Endodermal cell (in vitro differentiated cells): ENCODE measurements around the gene CYB5R3. TPM values are rescaled to one million over a fixed set of nuclear protein-coding genes. Genes with fewer than 3 reads are reported as not detected.
"Not testable (repeated sequence)": the region's sequence is repeated elsewhere in the genome, so short reads cannot be mapped to it uniquely, and the experiment has no call there.

Source experiments
- DNase-seq: peaks from one replicate; pipeline ENCODE4 v3.0.0-alpha.2; 2017
- H3K27ac ChIP-seq: 2 replicates; pipeline ENCODE4 v1.5.1; 2013; ENCODE audit warnings: mild to moderate bottlenecking, low read depth, low read length, moderate library complexity
- H3K27me3 ChIP-seq: 2 replicates; pipeline ENCODE4 v1.6.1; 2013; ENCODE audit warnings: mild to moderate bottlenecking, low read length, moderate library complexity; ENCODE audit not compliant: insufficient read depth, control insufficient read depth, poor library complexity, severe bottlenecking
- H3K36me3 ChIP-seq: 2 replicates; pipeline ENCODE4 v1.7.0; 2013; ENCODE audit warnings: mild to moderate bottlenecking, low read length, moderate library complexity; ENCODE audit not compliant: control insufficient read depth, insufficient read depth
- H3K4me1 ChIP-seq: one replicate; pipeline ENCODE4 v1.7.0; 2013; ENCODE audit warnings: low read length; ENCODE audit not compliant: control insufficient read depth, insufficient read depth
- H3K4me3 ChIP-seq: 2 replicates; pipeline ENCODE4 v1.5.1; 2013; ENCODE audit warnings: mild to moderate bottlenecking, low read length, moderate library complexity
- H3K9ac ChIP-seq: 2 replicates; pipeline ENCODE4 v1.6.1; 2013; ENCODE audit warnings: mild to moderate bottlenecking, low read length, moderate library complexity; ENCODE audit not compliant: poor library complexity, severe bottlenecking; ENCODE audit errors: extremely low read depth
- H3K9me3 ChIP-seq: 2 replicates; pipeline ENCODE4 v1.6.1; 2013; ENCODE audit warnings: mild to moderate bottlenecking, low read length, moderate library complexity; ENCODE audit not compliant: control insufficient read depth
- H3K27ac Mint-ChIP-seq: 2 replicates; pipeline ENCODE4 v1.8.0; 2020; ENCODE audit warnings: mixed read lengths
- H3K27me3 Mint-ChIP-seq: 2 replicates; pipeline ENCODE4 v1.8.0; 2021; ENCODE audit warnings: mild to moderate bottlenecking, mixed read lengths; ENCODE audit not compliant: insufficient read depth
- H3K36me3 Mint-ChIP-seq: 2 replicates; pipeline ENCODE4 v1.8.0; 2020; ENCODE audit warnings: low read depth, mixed read lengths
- H3K4me1 Mint-ChIP-seq: 2 replicates; pipeline ENCODE4 v1.8.0; 2020; ENCODE audit warnings: mixed read lengths
- H3K4me3 Mint-ChIP-seq: 2 replicates; pipeline ENCODE4 v1.8.0; 2020; ENCODE audit warnings: mild to moderate bottlenecking, moderate library complexity, mixed read lengths
- H3K9me3 Mint-ChIP-seq: 2 replicates; pipeline ENCODE4 v1.8.0; 2020; ENCODE audit warnings: mild to moderate bottlenecking, mixed read lengths
- CTCF ChIP-seq: fragments of 200-600 bp; sonication (generic); conservative IDR thresholded peaks from 2 replicates; pipeline ENCODE4 v1.5.0; 2021; ENCODE audit warnings: antibody characterized with exemption, mild to moderate bottlenecking
- WGBS, 2 experiments: methylation state at CpG; one replicate each; pipeline versions ENCODE4 v1.1.5 to v1.1.7; 2013; ENCODE audit warnings: missing lambda C conversion rate in 2 of 2, mixed read lengths in 1 of 2; ENCODE audit not compliant: insufficient coverage in 1 of 2, insufficient read length in 1 of 2; 5-methylcytosine and 5-hydroxymethylcytosine counted together
- total RNA-seq, 2 donors: library from RNA; stranded (reverse); fragmentation: NEBNext Ultra II Directional in 1 of 2; extraction: Animal tissue kit (Norgen Biotek cat#: 25700) in 1 of 2; gene quantifications; 2 replicates in 1 of 2; 3 replicates in 1 of 2; pipeline ENCODE4 v1.2.1, GENCODE V29; 2021

The CYB5R3 gene
- total RNA-seq, 2 donors from 2014 or later, result 89.5 to 92.4 TPM

DNA sequence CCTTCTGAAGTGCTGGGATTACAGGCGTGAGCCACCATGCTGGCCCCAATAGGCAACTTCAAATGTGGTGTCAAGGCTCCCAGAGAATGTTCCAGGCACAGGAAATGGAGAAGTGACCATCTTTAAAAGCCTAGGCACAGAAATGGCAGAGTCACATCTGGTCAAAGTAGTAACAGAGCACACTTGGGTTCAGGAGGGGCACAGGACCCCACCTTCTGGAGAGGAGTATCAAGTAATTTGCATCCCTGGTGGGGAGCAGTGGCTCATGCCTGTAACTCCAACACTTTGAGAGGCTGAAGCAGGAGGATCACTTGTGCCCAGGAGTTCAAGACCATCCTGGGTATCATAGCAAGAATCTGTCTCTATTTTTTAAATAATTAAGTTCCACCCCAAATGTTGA lies 66.2 kb downstream of the CYB5R3 start:
- Histone ChIP-seq H3K9me3 (no peaks in the 10 kb centered on the region), H3K36me3 (peaks cover 66% of the 10 kb centered on the region), H3K9ac (no peak overlapping the region), H3K27me3 (no peaks in the 10 kb centered on the region), H3K4me3 (no peak overlapping the region), H3K4me1 (no peaks in the 10 kb centered on the region), H3K27ac (no peak overlapping the region)
- DNase-seq, result no peak
- Mint-ChIP-seq H3K4me3 (peak overlapping the region; percentile 91), H3K4me1 (peaks cover 9% of the 10 kb centered on the region), H3K27me3 (no peaks in the 10 kb centered on the region), H3K9me3 (no peaks in the 10 kb centered on the region), H3K36me3 (peaks cover 56% of the 10 kb centered on the region), H3K27ac (no peak overlapping the region)
- no peak for TF ChIP-seq CTCF
- WGBS, 2 experiments, result 89 to 100% methylated on average over 1 of the region's 1 CpG

DNA sequence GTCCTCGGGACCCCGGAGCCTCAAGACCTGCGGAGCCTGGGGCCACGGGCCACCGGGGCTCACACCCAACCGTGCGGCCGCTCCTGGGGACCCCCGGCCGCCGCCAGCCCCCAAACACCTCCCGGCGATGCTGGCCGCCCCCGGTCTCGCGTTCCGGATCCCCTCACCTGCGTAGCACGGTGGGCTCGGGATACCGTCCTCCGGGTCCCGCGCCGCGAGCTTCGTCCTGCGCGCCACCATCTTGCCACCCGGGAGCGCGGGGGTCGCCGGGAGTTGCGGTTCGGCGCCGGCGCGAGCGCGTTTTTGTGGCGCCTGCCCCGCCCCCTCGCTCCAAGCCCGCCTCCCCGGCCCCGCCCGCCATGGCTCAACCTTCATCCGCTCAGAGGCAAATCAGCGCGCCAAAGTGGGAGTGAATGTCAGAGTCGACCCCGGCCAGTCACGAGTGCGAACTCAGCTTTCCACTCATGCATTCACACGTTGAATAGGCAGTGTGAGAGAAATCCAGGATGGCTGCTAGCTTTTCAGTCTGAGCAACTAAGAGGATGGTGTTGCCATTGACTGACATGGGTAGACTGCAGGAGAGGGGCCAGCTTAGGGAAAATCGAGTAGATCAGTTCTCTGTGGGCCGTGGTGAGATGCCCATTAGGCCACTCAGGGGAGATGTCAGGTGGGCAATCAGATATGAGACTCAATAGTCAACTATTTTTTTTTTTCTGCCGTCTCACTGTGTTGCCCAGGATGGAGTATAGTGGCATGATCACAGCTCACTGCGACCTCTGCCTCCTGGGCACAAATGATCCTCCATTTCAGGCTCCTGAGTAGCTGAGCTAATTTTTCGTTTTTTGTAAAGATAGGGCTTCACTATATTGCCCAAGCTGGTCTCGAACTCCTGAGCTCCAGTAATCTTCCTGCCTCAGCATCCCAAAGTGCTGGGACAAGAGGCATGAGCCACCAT lies 67.2 kb downstream of the CYB5R3 start:
- 9 to 18% methylated on average over 26 to 64 of the region's 64 CpGs for WGBS, 2 experiments
- H3K36me3 ChIP-seq, result peaks cover 62% of the 10 kb centered on the region

GRCh38 chr22:42581194-42581761 lies 67.9 kb downstream of the CYB5R3 start:
- WGBS, 2 experiments, result 0% methylated on average over 3 to 9 of the region's 22 CpGs
- not testable (repeated sequence) for H3K27me3 Mint-ChIP-seq, H3K9me3 Mint-ChIP-seq, H3K4me1 Mint-ChIP-seq, H3K4me1 ChIP-seq, H3K27ac ChIP-seq, H3K9me3 ChIP-seq, DNase-seq, H3K27me3 ChIP-seq
- Histone ChIP-seq H3K4me3 (peak overlapping the region; percentile 78), H3K9ac (peak overlapping the region; percentile 60), H3K36me3 (peaks cover 54% of the 10 kb centered on the region)
- H3K4me3 Mint-ChIP-seq, result peak overlapping the region; percentile 91
- H3K36me3 Mint-ChIP-seq, result peaks cover 39% of the 10 kb centered on the region
- H3K27ac Mint-ChIP-seq, result peak overlapping the region; percentile 94

More for the DNA sequence above, 67.2 kb downstream of the CYB5R3 start:
- Mint-ChIP-seq H3K36me3 (peaks cover 47% of the 10 kb centered on the region), H3K27ac (peak overlapping the region; percentile 94), H3K4me3 (peak overlapping the region; percentile 91), H3K27me3 (no peaks in the 10 kb centered on the region), H3K9me3 (no peaks in the 10 kb centered on the region), H3K4me1 (peaks cover 9% of the 10 kb centered on the region)
- DNase-seq, result peak; percentile 91
- no peaks in the 10 kb centered on the region for H3K4me1 ChIP-seq
- no peak for TF ChIP-seq CTCF
- H3K27me3 ChIP-seq, result no peaks in the 10 kb centered on the region
- H3K27ac ChIP-seq, result no peak overlapping the region
- H3K9ac ChIP-seq, result peak overlapping the region; percentile 60
- peak overlapping the region; percentile 78 for H3K4me3 ChIP-seq
- H3K9me3 ChIP-seq, result no peaks in the 10 kb centered on the region

GRCh38 chr22:42580040-42580439 lies 69.2 kb downstream of the CYB5R3 start:
- H3K27ac Mint-ChIP-seq, H3K9ac ChIP-seq, H3K4me1 ChIP-seq, H3K27me3 ChIP-seq, H3K4me3 ChIP-seq, H3K9me3 ChIP-seq, H3K9me3 Mint-ChIP-seq, H3K27ac ChIP-seq, H3K4me3 Mint-ChIP-seq, DNase-seq, H3K27me3 Mint-ChIP-seq, H3K4me1 Mint-ChIP-seq: not testable (repeated sequence)
- peaks cover 42% of the 10 kb centered on the region for H3K36me3 ChIP-seq
- WGBS, 2 experiments, result 94 to 98% methylated on average over 2 of the region's 4 CpGs
- H3K36me3 Mint-ChIP-seq, result peaks cover 27% of the 10 kb centered on the region
